Stimulated activated CD8-positive, alpha-beta memory T cell treated with anti-CD3 and anti-CD28 coated beads, Interleukin-4, amount 100 ng/mL, for 24 hours (primary cell): Measurements from ENCODE around the gene FBXL16.

Experiments
- DNase-seq: peaks from one replicate; pipeline ENCODE4 v3.0.0-alpha.2; 2020; ENCODE audit warnings: low read depth

The FBXL16 gene

GRCh38 chr16:734981-735881 lies 29.6 kb upstream of the FBXL16 start:
- no peak for DNase-seq

GRCh38 chr16:734208-734980 lies 28.8 kb upstream of the FBXL16 start:
- DNase-seq, result no peak

GRCh38 chr16:733382-734207 lies 28.0 kb upstream of the FBXL16 start:
- no peak for DNase-seq

GRCh38 chr16:732936-733335 lies 27.3 kb upstream of the FBXL16 start:
- no peak for DNase-seq

GRCh38 chr16:732332-732731 lies 26.7 kb upstream of the FBXL16 start:
- no peak for DNase-seq

- no peak for DNase-seq
These were observed 25.3 kb upstream of the FBXL16 start for GRCh38 chr16:730666-731509.

GRCh38 chr16:729768-730665 lies 24.4 kb upstream of the FBXL16 start:
- no peak for DNase-seq

- no peak for DNase-seq
These were observed 23.5 kb upstream of the FBXL16 start for GRCh38 chr16:728890-729744.

GRCh38 chr16:728131-728889 lies 22.7 kb upstream of the FBXL16 start:
- peak; percentile 56 for DNase-seq

- no peak for DNase-seq
These were observed 21.8 kb upstream of the FBXL16 start for GRCh38 chr16:727291-727977.

- DNase-seq, result peak; percentile 61
These were observed 21.1 kb upstream of the FBXL16 start, which contains the start of the genes CCDC78 and HAGHL for GRCh38 chr16:726438-727290. CCDC78 (minus strand) TSS chr16:726443; CDS start chr16:726367, 76 bp downstream. HAGHL (plus strand) TSS chr16:727106; CDS start chr16:727510, 404 bp downstream.

- DNase-seq, result no peak
These were observed 20.5 kb upstream of the FBXL16 start for GRCh38 chr16:726188-726437.

GRCh38 chr16:725463-726187 lies 20.0 kb upstream of the FBXL16 start:
- no peak for DNase-seq

GRCh38 chr16:725041-725376 lies 19.4 kb upstream of the FBXL16 start:
- DNase-seq, result no peak

- no peak for DNase-seq
These were observed 18.8 kb upstream of the FBXL16 start for GRCh38 chr16:724188-725040.

- no peak for DNase-seq
These were observed 18.1 kb upstream of the FBXL16 start for GRCh38 chr16:723695-724094.
